Stimulated activated memory B cell treated with anti-CD40 and anti-IgM and Interleukin-4, amounts not matched to agents 10 μg/mL and 1 μg/mL and 100 μg/mL, for 72 hours (primary cell): ENCODE measurements around the gene GLOD4.

ENCODE experiments used
- ATAC-seq: fragments of 150-1000 bp; cut with Tn5 transposase; 2 replicates; pipeline ENCODE4 v1.10.0; 2021
- H3K27ac Mint-ChIP-seq: one replicate; pipeline ENCODE4 v1.8.0; 2022; ENCODE audit warnings: mild to moderate bottlenecking, mixed read lengths
- H3K27me3 Mint-ChIP-seq: one replicate; pipeline ENCODE4 v1.8.0; 2022; ENCODE audit warnings: mixed read lengths
- H3K36me3 Mint-ChIP-seq: one replicate; pipeline ENCODE4 v1.8.0; 2022; ENCODE audit warnings: mixed read lengths
- H3K4me1 Mint-ChIP-seq: one replicate; pipeline ENCODE4 v1.8.0; 2022; ENCODE audit warnings: mixed read lengths
- H3K4me3 Mint-ChIP-seq: one replicate; pipeline ENCODE4 v1.8.0; 2022; ENCODE audit warnings: mild to moderate bottlenecking, moderate library complexity, mixed read lengths
- H3K9me3 Mint-ChIP-seq: one replicate; pipeline ENCODE4 v1.8.0; 2022; ENCODE audit warnings: mixed read lengths

The GLOD4 gene

DNA sequence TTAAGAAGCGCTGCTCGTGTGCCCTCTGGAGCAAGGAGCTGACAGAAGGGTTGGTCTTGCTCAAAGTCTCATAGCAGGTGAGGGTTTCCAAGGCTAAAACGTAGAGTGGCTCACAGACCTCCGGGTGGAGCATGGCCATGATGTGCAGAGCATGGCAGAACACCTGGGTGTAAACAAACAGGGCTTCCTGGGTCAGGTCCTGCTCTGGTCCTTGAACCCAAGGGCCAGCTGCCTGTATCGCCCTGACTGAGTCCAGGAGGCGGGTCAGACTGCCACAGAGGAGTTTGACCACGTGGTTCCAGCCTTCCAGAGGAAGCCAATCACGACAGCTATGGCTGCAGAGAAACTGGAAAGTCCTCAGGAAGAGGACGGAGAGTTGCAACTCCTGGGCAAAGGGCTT is 37.1 kb downstream of the GLOD4 start:
- ATAC-seq: no peak
- no peaks in the 10 kb centered on the region for H3K9me3 Mint-ChIP-seq
- H3K4me1 Mint-ChIP-seq: peaks cover 32% of the 10 kb centered on the region
- H3K4me3 Mint-ChIP-seq: no peak overlapping the region
- peaks cover 57% of the 10 kb centered on the region for H3K36me3 Mint-ChIP-seq
- H3K27ac Mint-ChIP-seq: no peak overlapping the region
- H3K27me3 Mint-ChIP-seq: no peaks in the 10 kb centered on the region

DNA sequence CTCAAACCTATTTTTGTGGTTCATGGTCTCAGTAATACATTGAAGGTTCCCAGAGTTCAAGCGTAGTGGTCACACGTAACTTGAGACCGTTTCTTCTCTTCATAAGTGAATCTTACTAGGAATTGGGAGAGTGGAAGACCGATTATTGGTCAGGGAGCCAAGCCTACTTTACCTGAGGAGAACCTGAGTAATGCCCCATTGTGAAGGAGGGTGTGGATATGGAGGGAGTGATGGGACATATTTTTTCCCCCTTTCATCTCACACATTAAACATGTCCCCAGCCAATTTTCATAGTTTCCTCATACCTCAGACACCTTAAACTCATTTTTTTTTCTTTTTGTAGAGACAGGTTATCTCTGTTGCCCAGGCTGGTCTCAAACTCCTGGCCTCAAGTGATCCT is 38.9 kb downstream of the GLOD4 start:
- Mint-ChIP-seq H3K4me1 (peaks cover 21% of the 10 kb centered on the region), H3K27me3 (no peaks in the 10 kb centered on the region), H3K9me3 (no peaks in the 10 kb centered on the region), H3K4me3 (no peak overlapping the region), H3K27ac (no peak overlapping the region), H3K36me3 (peaks cover 57% of the 10 kb centered on the region)
- no peak for ATAC-seq

DNA sequence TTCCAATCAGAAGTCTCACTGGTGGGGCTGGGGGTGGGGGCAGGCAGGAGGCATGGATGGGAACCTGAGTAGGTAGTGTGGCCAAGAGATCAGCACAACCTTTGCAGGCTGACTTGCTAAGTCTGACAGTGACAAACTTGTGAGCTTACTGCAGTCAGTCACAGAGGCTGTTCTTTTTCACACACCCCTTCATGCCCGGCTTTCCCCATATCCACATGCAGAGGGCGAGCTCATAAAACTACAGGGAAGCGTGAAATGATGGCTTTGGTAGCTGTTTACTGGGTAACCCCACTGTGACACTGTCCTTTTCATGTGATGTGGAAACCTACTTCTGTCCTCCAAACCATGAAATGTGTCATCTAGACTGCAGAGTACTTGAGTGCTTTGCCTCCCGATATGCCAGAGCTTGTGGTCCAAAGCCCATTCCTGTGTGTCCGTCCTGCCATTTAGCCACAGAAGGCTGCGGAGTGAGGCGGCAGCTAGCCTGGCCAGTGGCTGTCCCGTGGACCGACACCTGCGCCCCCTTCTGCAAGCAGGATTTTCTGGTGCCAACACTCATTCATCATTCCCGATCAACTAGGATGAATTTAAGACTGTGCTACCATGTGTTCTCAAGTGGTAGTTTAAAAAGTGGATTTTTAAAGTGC is 39.8 kb downstream of the GLOD4 start:
- Mint-ChIP-seq H3K27ac (no peak overlapping the region), H3K4me1 (peaks cover 20% of the 10 kb centered on the region), H3K27me3 (no peaks in the 10 kb centered on the region), H3K9me3 (no peaks in the 10 kb centered on the region), H3K4me3 (no peak overlapping the region), H3K36me3 (peaks cover 53% of the 10 kb centered on the region)
- ATAC-seq: no peak

DNA sequence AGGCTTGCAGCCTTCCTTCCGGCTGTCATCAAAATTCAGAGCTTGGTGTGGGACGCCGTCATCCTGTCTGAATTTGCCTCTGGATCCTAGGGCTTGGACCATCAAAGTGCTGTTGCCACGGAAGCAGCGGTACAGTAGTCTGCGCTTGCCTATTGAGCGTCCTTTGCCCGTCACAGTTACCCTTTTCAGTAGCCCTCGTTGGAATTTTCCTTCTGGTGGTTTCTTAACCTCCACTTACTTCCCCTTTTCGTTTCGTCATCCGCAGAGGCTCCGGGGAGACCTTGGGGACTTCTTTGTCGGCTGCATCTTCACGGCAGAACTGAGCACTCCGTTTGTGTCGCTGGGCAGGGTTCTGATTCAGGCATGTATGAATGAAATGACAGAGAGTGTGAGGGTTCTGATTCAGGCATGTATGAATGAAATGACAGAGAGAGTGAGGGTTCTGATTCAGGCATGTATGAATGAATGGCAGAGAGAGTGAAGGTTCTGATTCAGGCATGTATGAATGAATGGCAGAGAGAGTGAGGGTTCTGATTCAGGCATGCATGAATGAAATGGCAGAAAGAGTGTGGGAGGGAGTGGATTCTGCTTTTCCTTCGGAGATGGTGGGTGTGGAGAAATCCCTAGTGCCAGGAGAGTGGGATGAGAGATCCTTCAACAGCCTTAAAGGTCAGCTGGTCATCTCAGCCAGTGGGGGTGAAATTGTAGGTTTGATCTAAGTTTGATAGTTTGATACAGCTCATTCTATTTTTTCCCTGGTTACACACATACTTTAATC is 41.7 kb downstream of the GLOD4 start:
- peak overlapping the region; percentile 28 for H3K4me3 Mint-ChIP-seq

DNA sequence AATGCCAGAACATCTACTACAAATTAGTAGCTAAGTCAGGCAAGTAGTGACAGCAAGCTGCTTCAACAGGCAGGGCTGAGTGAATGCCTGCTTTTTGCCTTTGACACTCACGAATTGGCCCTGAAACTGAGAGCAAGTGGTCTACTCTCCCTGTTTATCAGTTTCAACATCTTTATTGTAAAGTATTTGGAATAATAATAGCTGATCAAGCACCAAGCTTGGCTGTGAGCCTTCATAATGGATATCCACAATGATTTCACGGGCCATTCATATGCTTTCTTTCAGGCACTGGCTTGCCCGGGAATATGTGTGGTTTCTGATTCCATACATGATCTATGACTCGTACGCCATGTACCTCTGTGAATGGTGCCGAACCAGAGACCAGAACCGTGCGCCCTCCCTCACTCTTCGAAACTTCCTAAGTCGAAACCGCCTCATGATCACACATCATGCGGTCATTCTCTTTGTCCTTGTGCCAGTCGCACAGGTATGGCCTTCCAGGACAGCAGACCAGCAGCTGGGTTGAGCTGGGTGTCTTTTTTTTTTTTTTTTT is 44.4 kb downstream of the GLOD4 start:
- no peaks in the 10 kb centered on the region for H3K27me3 Mint-ChIP-seq
- H3K36me3 Mint-ChIP-seq: peaks cover 12% of the 10 kb centered on the region
- H3K9me3 Mint-ChIP-seq: no peaks in the 10 kb centered on the region
- no peak for ATAC-seq
- no peak overlapping the region for H3K4me3 Mint-ChIP-seq
- H3K4me1 Mint-ChIP-seq: peaks cover 30% of the 10 kb centered on the region
- no peak overlapping the region for H3K27ac Mint-ChIP-seq

More for the DNA sequence above, 41.7 kb downstream of the GLOD4 start:
- peaks cover 20% of the 10 kb centered on the region for H3K4me1 Mint-ChIP-seq
- peaks cover 38% of the 10 kb centered on the region for H3K36me3 Mint-ChIP-seq
- peak; percentile 99 for ATAC-seq
- peak overlapping the region; percentile 64 for H3K27ac Mint-ChIP-seq
- H3K27me3 Mint-ChIP-seq: no peaks in the 10 kb centered on the region
- H3K9me3 Mint-ChIP-seq: no peaks in the 10 kb centered on the region

DNA sequence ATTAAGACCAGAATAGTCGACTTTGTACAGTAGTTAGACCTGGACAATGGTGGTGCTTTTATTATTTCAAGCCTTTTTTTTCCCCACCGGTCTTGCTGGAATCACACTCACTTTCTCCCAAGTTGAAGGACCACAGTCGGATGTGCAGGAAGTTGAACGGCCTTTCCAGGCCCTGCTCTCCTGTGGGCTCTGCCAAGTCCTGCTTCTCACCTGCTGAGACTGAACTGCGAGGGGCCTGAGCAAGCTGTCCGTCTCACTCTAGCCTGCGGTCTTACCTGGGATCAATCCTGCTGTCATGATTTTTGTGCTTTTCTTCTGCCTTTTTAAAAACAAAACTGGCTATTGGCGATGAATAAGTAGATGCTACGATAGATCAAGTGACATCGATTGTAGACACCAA is 48.3 kb downstream of the GLOD4 start:
- Mint-ChIP-seq H3K4me3 (peak overlapping the region; percentile 86), H3K4me1 (peaks cover 15% of the 10 kb centered on the region), H3K9me3 (no peaks in the 10 kb centered on the region), H3K27ac (no peak overlapping the region), H3K36me3 (peaks cover 7% of the 10 kb centered on the region), H3K27me3 (no peaks in the 10 kb centered on the region)
- no peak for ATAC-seq

DNA sequence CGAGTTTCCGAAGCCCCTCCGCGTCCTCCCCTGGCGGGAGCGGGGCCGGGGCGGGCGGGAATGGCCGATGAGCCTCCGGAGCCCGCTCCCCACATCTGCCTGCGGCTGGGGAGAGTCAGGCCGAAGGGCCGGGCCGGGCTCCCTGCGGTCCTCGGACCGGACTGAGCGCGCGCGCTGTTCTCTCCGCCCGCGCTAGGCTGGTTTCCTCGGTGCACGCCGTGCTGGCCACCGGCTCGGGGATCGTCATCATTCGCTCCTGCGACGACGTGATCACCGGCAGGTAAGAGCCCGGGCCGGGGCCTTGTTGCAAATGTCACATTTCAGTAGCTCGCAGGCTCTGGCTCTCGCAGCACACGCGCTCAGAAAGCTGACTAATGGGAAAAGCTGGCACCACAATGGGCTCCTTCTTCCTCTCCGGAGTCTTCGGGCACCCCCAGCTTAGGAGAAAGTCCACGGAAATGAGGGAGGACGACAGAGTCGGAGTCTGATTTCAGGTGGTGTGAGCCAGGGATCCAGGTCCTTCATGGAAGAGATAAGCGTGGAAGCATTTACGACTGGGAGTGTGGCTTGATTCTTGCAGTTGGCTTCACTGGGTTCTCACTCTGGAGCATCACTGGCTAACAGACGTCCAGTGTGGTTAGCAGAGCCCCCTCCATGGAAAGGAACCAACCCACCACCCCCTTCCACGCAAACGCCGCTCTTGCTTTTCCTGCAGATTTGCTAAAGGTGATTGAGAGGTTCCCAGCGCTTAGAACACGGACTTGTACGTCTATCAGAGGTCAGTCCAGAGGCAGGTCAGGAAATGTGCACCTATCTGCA is 49.0 kb downstream of the GLOD4 start:
- Mint-ChIP-seq H3K9me3 (no peaks in the 10 kb centered on the region), H3K27me3 (no peaks in the 10 kb centered on the region), H3K4me3 (peak overlapping the region; percentile 86), H3K36me3 (peaks cover under 1% of the 10 kb centered on the region), H3K27ac (peak overlapping the region; percentile 70), H3K4me1 (peaks cover 15% of the 10 kb centered on the region)
- ATAC-seq: peak; percentile 58

DNA sequence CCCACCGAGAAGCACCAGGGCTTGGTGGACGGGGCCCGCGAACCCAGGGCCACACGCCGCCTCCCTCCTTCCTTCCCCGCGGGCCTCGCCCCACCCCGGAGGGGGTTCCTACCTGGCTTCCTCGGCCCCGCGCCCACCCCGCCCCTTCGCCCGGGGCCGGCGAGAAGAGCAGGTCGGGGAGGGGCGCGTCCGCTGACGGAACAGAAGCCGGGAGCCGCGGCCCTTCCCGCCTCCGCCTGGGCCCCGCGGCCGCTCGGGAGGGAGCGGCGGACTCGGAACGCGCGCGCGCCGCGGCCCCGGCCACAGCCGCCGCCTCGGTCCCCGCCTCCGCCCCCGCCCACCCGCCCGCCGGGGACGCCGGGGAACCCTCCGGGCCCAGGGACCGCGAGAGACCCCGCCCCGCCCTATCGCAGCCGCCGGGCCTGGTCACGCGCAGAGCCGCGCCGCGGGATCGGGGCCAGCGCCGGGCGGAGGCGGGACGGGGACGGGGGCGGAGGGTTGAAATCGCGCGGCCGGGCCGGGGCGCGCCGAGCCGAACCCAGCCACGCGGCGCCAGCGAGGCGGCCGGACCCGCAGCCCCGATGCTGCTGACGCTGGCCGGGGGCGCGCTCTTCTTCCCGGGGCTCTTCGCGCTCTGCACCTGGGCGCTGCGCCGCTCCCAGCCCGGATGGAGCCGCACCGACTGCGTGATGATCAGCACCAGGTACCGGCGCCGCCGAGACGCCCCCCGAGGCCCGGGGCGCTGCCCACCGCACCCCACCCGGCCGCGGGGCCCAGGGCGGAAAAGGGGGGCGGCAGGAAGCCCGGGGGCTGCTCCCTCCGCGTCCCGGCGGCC is 49.8 kb downstream of the GLOD4 start, which contains the start of gene TLCD3A:
Gene TLCD3A (plus strand): TSS at position 530 of the 835 bp plus-strand sequence. CDS start 52 bp downstream, at position 582.
- Mint-ChIP-seq H3K27ac (peak within 1 kb of the TSS; percentile 70), H3K4me1 (peaks cover 15% of the 10 kb centered on the region), H3K27me3 (no peaks in the 10 kb centered on the region), H3K36me3 (no peaks in the 10 kb centered on the region), H3K4me3 (peak within 1 kb of the TSS; percentile 86), H3K9me3 (no peaks in the 10 kb centered on the region)
- peak; percentile 75 for ATAC-seq

DNA sequence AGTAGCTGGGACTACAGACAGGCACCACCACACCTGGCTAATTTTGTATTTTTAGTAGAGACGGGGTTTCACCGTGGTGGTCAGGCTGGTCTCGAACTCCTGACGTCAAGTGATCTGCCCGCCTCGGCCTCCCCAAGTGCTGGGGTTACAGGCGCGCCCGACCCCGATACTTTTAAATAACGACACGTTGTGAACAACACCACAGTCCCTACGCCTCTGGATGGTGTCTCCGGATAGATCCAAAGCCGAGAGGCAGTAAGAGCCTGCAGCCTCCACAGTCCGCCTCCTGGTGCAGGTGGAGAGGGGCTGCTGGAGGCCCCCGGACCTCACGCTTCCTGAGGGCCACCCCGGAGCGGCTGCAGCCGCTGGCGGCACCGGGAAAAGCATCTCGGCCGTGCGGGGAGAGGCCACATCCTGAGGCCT is 50.4 kb downstream of the GLOD4 start:
- Mint-ChIP-seq H3K27me3 (no peaks in the 10 kb centered on the region), H3K4me3 (peak overlapping the region; percentile 72), H3K27ac (no peak overlapping the region), H3K9me3 (no peaks in the 10 kb centered on the region), H3K4me1 (peaks cover 15% of the 10 kb centered on the region), H3K36me3 (no peaks in the 10 kb centered on the region)
- peak; percentile 44 for ATAC-seq

DNA sequence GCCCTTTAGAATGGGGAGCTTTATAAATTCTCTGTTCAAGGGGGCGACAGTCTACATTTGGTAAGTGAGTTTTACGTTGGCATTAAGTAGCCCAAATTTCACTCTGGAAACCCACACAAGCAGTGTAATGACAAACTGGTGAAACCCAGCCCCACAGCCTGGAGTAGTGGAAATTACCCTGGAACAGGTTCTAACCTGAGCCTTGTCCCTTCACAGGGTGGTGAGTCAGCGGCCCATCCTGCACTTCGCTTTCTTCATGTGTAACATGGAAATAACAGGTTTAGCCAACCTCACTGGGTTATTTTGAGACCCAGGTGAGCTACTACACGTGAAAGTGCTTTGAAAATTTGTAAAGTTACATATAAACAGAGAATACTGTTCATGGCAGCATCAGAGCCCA is 53.2 kb downstream of the GLOD4 start:
- no peak overlapping the region for H3K27ac Mint-ChIP-seq
- H3K36me3 Mint-ChIP-seq: no peaks in the 10 kb centered on the region
- H3K4me3 Mint-ChIP-seq: no peak overlapping the region
- H3K27me3 Mint-ChIP-seq: no peaks in the 10 kb centered on the region
- no peak for ATAC-seq
- H3K9me3 Mint-ChIP-seq: no peaks in the 10 kb centered on the region
- H3K4me1 Mint-ChIP-seq: peaks cover 15% of the 10 kb centered on the region

DNA sequence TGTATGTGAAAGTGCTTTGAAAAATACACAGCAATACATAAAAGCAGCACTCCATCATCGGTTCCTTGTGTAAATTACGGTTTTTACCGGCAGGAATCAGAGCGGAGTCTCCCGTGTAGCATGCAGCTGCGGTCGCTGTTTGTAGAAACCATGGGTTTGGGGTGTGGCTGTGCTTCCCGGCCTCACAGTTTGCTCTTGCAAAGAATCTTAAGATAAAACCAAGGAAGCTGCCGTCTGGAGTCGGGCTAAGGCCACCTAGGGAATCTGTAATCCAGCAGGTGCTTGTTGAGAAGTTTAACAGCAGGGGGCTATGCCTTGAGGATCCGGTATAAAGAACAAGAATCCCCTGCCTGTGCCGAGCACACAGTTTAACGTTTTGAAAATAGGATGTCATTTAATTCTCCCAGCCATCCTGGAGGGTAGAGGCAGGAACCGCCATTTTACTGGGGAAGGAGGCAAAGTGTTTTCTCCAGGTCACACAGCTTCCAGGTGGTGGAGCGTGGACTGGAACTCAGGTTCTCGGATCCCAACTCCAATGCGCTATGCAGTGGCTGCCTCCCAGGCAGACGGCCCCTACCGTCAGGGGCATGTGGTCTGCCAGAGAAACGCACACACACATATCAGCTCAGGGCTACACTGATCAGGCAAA is 55.7 kb downstream of the GLOD4 start:
- no peaks in the 10 kb centered on the region for H3K36me3 Mint-ChIP-seq
- H3K27ac Mint-ChIP-seq: no peak overlapping the region
- no peaks in the 10 kb centered on the region for H3K9me3 Mint-ChIP-seq
- H3K4me1 Mint-ChIP-seq: peaks cover 2% of the 10 kb centered on the region
- ATAC-seq: no peak
- no peaks in the 10 kb centered on the region for H3K27me3 Mint-ChIP-seq
- no peak overlapping the region for H3K4me3 Mint-ChIP-seq

DNA sequence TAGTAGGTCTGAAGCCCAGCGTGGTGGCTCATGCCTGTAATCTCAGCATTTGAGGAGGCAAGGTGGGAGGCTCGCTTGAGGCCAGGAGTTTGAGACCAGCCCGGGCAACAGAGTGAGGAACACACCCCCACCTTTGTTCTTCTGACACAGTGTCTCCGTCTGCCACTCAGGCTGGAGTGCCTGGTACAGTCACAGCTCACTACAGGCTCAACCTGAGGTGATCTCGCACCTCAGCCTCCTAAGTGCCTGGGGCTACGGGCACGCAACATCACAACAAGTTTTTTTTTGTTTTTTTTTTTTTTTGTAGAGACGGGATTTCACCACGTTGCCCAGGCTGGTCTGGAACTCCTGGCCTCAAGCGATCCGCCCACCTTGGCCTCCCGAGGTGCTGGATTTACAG is 56.3 kb downstream of the GLOD4 start:
- no peak for ATAC-seq
- Mint-ChIP-seq H3K4me1 (no peaks in the 10 kb centered on the region), H3K36me3 (no peaks in the 10 kb centered on the region), H3K9me3 (no peaks in the 10 kb centered on the region), H3K27ac (no peak overlapping the region), H3K4me3 (no peak overlapping the region), H3K27me3 (no peaks in the 10 kb centered on the region)

DNA sequence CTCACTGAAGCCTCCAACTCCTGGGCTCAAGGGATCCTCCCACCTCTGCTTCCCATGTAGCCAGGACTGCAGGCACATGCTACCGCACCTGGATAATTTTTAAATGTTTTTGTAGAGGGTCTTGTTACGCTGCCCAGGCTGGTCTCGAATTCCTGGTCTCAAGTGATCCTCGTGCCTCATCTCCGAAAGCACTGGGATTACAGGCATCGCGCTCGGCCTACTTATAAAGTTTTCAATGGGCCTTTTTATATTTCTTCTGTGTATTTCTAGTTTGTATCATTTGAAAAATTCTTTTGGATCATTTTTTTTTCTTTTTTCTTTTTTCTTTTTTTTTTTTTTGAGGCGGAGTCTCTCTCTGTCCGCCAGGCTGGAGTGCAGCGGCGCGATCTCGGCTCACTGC is 57.0 kb downstream of the GLOD4 start:
- no peaks in the 10 kb centered on the region for H3K36me3 Mint-ChIP-seq
- H3K4me1 Mint-ChIP-seq: no peaks in the 10 kb centered on the region
- no peak overlapping the region for H3K27ac Mint-ChIP-seq
- H3K27me3 Mint-ChIP-seq: no peaks in the 10 kb centered on the region
- no peak overlapping the region for H3K4me3 Mint-ChIP-seq
- no peaks in the 10 kb centered on the region for H3K9me3 Mint-ChIP-seq
- no peak for ATAC-seq

DNA sequence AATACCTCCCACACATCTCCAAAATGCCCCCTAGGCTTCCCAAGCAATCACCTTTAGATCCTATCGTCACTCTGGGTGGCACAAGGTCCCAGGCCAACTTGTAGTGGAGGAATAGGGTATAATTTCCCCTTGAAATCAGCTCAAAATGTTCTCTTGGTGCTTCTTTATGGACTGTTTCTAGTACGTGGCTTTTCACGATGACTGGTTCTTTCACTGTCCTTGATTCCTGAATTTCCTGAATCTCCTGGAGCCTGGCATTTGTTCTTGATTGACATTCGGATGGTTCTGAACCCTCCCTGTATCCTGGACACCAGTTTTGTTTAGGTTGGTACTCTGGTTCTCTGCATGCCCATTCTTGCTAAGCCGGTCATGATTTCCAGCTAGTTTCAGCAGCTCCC is 60.5 kb downstream of the GLOD4 start:
- Mint-ChIP-seq H3K9me3 (no peaks in the 10 kb centered on the region), H3K27me3 (no peaks in the 10 kb centered on the region), H3K4me1 (peaks cover 10% of the 10 kb centered on the region), H3K4me3 (no peak overlapping the region), H3K27ac (no peak overlapping the region), H3K36me3 (no peaks in the 10 kb centered on the region)
- no peak for ATAC-seq
